ENCODE measurements around the gene ART1.
A peak's percentile ranks its signal among the peaks of the same experiment; 100 is the strongest.
"Not testable (repeated sequence)": the region's sequence is repeated elsewhere in the genome, so short reads cannot be mapped to it uniquely, and the experiment has no call there.

ART1 gene, protein sequence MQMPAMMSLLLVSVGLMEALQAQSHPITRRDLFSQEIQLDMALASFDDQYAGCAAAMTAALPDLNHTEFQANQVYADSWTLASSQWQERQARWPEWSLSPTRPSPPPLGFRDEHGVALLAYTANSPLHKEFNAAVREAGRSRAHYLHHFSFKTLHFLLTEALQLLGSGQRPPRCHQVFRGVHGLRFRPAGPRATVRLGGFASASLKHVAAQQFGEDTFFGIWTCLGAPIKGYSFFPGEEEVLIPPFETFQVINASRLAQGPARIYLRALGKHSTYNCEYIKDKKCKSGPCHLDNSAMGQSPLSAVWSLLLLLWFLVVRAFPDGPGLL

GRCh38 chr11:3644817-3645235, at the start of gene ART1:
TSS of gene ART1 (plus strand) at chr11:3645128. CDS start at chr11:3659214, 14,086 bp downstream.
- DNase-seq: no peak

DNA sequence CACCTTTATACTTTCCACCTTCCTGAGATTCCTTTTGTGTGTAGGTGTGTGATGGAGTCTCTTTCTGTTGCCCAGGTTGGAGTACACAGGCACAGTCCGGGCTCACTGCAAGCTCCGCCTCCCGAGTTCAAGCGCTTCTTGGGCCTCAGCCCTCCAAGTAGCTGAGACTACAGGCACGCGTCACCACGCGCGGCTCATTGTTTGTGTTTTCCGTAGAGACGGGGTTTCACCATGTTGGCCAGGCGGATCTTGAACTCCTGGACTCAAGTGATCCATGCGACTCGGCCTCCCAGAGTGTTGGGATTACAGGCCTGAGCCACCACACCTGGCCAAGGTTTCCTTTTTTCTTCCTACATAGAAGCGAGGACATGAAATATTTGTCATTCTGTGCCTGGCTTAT, 47.2 kb upstream of the ART1 start:
- not testable (repeated sequence) for DNase-seq

DNA sequence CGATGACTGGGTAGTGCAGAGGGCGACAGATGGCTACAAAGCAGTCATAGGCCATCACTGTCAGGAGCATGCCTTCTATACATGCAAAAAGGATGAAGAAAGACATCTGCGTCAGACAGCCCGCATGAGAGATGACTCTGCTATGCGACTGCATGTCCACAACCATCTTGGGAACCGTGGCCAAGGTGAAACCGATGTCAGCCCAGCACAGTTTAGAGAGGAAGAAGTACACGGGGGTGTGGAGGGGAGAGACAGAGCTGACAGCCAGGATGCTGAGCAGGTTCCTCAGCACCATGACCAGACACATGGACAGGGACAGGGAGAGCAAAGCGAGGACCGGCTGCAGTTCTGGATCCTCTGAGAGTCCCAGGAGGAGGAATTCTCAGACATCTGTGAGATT, 44.7 kb upstream of the ART1 start:
- not testable (repeated sequence) for DNase-seq

DNA sequence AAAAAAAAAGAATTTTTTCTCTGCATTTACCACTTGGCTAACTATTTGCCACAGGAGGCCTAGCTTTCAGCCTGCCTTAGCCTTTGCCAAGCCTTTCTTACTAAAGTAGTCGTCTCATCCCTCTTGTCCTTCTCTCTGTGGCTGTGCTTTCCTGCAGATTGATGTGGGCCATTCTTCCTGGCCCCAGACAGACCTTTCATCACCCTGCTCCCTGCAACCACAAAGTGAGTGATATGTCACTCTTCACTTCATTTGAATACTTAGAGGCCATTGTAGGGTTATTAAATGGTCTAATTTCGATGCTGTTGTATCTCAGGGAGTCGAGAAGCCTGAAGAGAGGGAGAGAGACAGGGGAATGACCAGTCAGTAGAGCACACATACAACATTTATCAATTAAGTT, 40.8 kb upstream of the ART1 start:
- DNase-seq: no peak

- DNase-seq: no peak
Measured at GRCh38 chr11:3605283-3605662, 39.7 kb upstream of the ART1 start.

- no peak for DNase-seq
Measured at GRCh38 chr11:3605771-3606203, 39.1 kb upstream of the ART1 start.

GRCh38 chr11:3609416-3610265, 35.3 kb upstream of the ART1 start:
- DNase-seq: peak; percentile 45

GRCh38 chr11:3610846-3611245, 34.1 kb upstream of the ART1 start:
- DNase-seq: no peak

GRCh38 chr11:3611976-3612678, 32.8 kb upstream of the ART1 start:
- no peak for DNase-seq

GRCh38 chr11:3613998-3614741, 30.8 kb upstream of the ART1 start:
- no peak for DNase-seq

- DNase-seq: peak; percentile 51
Measured at GRCh38 chr11:3614742-3615171, 30.2 kb upstream of the ART1 start.

DNA sequence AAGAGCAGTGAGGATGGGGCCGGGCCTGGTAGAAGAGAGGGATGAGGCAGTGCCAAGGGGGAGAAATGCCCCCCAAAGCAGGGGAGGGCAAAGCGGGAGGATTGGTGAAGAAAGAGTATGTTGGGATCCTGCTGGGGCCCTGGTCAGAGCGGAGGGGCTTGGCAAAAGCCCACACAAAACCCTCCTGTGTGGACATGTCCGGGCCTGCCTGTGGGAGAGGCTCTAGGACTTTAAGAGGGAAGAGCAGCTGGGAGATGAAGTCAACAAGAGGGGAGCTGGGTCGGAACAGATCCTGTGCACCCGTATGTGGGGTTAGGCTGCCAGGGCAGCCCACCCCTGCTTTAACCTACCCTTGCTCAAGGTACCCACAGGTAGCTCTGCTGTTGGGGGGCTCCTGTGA, 28.9 kb upstream of the ART1 start:
- DNase-seq: no peak

GRCh38 chr11:3616721-3617460, 28.0 kb upstream of the ART1 start:
- DNase-seq: no peak

GRCh38 chr11:3617990-3618389, 26.9 kb upstream of the ART1 start:
- DNase-seq: no peak

DNA sequence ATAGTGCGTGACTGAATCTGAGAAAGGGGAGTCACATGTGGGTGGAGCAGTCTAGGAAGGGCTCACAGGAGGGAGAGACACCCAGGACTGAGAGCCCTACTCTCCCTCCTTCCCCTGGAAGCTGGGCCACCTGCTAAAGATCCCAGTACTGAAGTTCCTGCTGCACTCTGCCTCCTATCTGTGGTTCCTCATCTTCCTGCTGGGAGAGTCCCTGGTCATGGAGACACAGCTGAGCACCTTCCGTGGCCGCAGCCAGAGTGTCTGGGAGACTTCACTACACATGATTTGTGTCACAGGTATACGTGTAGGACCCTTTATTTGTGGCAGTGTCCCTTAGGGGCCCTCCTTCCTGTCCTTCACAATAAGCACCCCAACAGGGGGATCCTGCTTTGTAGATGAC, 22.4 kb upstream of the ART1 start:
- no peak for DNase-seq

DNA sequence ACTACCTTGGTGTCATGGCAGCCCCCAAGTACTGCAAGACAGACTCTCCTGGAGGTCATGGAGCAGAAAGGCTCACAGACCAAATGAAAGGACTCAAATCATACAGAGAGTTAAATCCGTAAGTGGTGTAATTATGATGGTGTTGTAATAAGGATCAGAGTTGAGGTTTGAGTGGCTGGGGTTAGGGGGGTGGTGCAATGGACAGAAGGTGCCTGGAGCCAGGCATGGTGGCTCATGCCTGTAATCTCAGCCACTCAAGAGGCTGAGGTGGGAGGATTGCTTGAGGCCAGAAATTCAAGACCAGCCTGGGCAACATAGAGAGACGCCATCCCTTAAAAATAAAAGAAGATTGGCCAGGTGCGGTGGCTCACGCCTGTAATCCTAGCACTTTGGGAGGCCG, 21.8 kb upstream of the ART1 start:
- no peak for DNase-seq

DNA sequence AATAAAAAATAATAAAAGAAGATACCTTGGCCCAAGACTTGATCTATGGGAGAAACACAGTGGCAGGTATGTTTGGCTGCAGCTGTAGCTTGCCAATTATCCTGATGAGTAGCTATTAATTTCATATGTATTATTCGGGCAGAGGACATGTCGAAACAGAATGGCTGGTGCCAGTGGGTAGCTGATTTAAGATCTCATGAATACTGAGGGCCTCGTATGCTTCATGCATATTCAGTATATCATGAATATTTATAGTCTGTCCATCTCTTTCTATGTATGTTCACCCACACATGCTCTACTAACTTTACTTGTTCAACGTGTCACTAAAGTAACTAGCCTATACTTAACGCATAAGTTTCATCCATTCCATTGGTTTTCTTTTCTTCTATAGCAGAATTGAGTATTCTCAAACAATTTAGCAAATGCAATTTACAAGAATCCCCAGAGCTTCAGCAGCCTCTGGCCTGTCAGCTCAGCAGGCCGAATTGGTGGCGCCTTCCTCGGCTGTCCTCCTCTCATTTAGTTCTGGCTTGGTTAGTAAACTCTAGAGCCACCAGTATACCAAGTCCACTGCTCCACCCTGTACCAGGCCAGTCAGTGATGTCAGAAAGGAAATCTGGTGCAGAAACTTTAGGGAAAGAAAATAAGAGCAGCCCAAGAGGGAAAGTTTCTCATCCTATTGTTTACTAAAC, 21.0 kb upstream of the ART1 start:
- no peak for DNase-seq

GRCh38 chr11:3626250-3626960, 18.5 kb upstream of the ART1 start:
- DNase-seq: peak; percentile 15

DNA sequence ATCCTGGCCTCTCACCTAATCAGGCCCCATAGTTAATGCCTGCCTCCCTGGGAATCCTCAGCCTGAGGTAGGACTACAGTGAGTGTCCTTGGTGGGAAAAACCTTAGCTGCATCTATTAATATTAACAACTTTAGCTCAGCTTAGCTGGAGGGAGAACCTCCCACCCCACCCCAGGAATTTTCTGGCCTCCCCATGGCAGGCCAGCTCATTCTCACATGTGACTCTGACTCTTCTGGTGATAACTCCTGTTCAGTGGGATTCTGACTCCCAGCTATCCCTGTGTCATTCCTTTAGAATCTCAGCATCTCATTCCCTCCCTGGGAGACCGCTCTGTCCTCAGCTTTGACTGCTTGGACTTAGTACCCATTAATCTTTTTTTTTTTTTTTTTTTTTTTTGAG, 17.6 kb upstream of the ART1 start:
- no peak for DNase-seq

GRCh38 chr11:3631331-3631730, 13.6 kb upstream of the ART1 start:
- DNase-seq: no peak

Measured in activated CD4-positive, alpha-beta T cell treated with anti-CD3 and anti-CD28 coated beads, Interleukin-10, Interleukin-2, amounts not matched to agents 100 ng/mL and 50 ng/mL, durations not matched to agents 16 hours and 8 hours (primary cell).